K562 (cell line): Measurements from ENCODE around the gene PHF21B. TPM values are rescaled to one million over a fixed set of nuclear protein-coding genes. Genes with fewer than 3 reads are reported as not detected.

ENCODE experiments used
- ATAC-seq: fragments of 200-7000 bp; cut with Tn5 transposase; 3 replicates; pipeline ENCODE4 v1.9.1; 2020; ENCODE audit warnings: moderate library complexity
- BruUV-seq: library from RNA; stranded (reverse); fragments of 400-500 nt; replicated peaks from 2 replicates; lab custom pipeline; 2021; lab: Mats Ljungman, UMichigan
- CTCF ChIA-PET: fragments of 300-600 bp; formaldehyde crosslinking; extraction: SDS; loops from one replicate; lab custom pipeline; 2021; ENCODE audit warnings: low intra/inter-chr PET ratio; lab: Yijun Ruan, JAX
- POLR2A ChIA-PET: fragments of 300-600, 350-650 bp; sonication (Branson Sonifier 250); formaldehyde crosslinking; extraction: SDS; loops from one replicate; lab custom pipeline; 2021; ENCODE audit warnings: antibody characterized with exemption, inconsistent platforms; lab: Yijun Ruan, JAX
- DNase-seq, 4 experiments: peaks; one replicate each; pipeline versions ENCODE4 v3.0.0 to v3.0.0-alpha.2; 2011 to 2018; ENCODE audit warnings: low spot score in 3 of 4, mixed read lengths in 3 of 4; ENCODE audit errors: extremely low read depth in 1 of 4
- FAIRE-seq: peaks from 2 replicates; lab custom pipeline; 2011; peaks lifted over from hg19 to GRCh38; lab: Jason Lieb, UNC
- H2AFZ ChIP-seq: 2 replicates; pipeline ENCODE4 v1.6.0; 2011; ENCODE audit warnings: low read depth, low read length, control low read depth, inconsistent platforms
- H3K27ac ChIP-seq: fragments of 200-600 bp; 3 replicates; pipeline ENCODE4 v1.8.0; 2011; ENCODE audit warnings: low read depth, mild to moderate bottlenecking, control low read depth, inconsistent platforms, low read length, moderate library complexity, mixed read lengths; ENCODE audit errors: extremely low read depth
- H3K27me3 ChIP-seq, 2 experiments: fragments of 300-600 bp in 1 of 2; 2 replicates in 1 of 2; 3 replicates in 1 of 2; pipeline versions ENCODE4 v1.6.0 to v1.8.0; 2011; ENCODE audit warnings: inconsistent platforms in 2 of 2, low read length in 2 of 2, mild to moderate bottlenecking in 1 of 2, mixed read lengths in 1 of 2, moderate library complexity in 1 of 2; ENCODE audit not compliant: control insufficient read depth in 2 of 2, insufficient read depth in 2 of 2
- H3K36me3 ChIP-seq: fragments of 300-600 bp; 3 replicates; pipeline ENCODE4 v1.8.0; 2011; ENCODE audit warnings: mild to moderate bottlenecking, low read length, inconsistent platforms; ENCODE audit not compliant: control insufficient read depth, insufficient read depth
- H3K4me1 ChIP-seq, 2 experiments: fragments of 200-600 bp in 1 of 2; replicated peaks in 1 of 2; 2 replicates in 1 of 2; 3 replicates in 1 of 2; pipeline versions ENCODE4 v1.5.1 to v1.8.0; 2011; ENCODE audit warnings: inconsistent platforms in 2 of 2, low read length in 2 of 2, mild to moderate bottlenecking in 1 of 2, mixed read lengths in 1 of 2, moderate library complexity in 1 of 2; ENCODE audit not compliant: control insufficient read depth in 2 of 2, insufficient read depth in 2 of 2
- H3K4me2 ChIP-seq: 2 replicates; pipeline ENCODE4 v1.6.1; 2011; ENCODE audit warnings: low read length, control low read depth, inconsistent platforms, mixed read lengths; ENCODE audit not compliant: insufficient read depth
- H3K4me3 ChIP-seq: fragments of 200-600 bp; sonication (generic), shearing (Covaris generic); 2 replicates; pipeline ENCODE4 v1.5.1; 2016; ENCODE audit warnings: control low read depth, inconsistent platforms
- H3K79me2 ChIP-seq: fragments of 200-600 bp; 3 replicates; pipeline ENCODE4 v1.8.0; 2011; ENCODE audit warnings: low read length, inconsistent platforms; ENCODE audit not compliant: control insufficient read depth, insufficient read depth
- H3K9ac ChIP-seq, 2 experiments: 2 replicates each; pipeline versions ENCODE4 v1.6.0 to v1.6.1; 2011; ENCODE audit warnings: low read depth in 2 of 2, low read length in 2 of 2, control low read depth in 1 of 2, inconsistent platforms in 1 of 2, mild to moderate bottlenecking in 1 of 2, mixed read lengths in 1 of 2; ENCODE audit not compliant: insufficient read depth in 1 of 2
- H3K9me1 ChIP-seq: one replicate; pipeline ENCODE4 v1.6.0; 2011; ENCODE audit warnings: inconsistent platforms, mild to moderate bottlenecking, low read length, moderate library complexity; ENCODE audit not compliant: control insufficient read depth, insufficient read depth
- H3K9me3 ChIP-seq: replicated peaks from 2 replicates; pipeline ENCODE4 v1.5.1; 2011; ENCODE audit warnings: low read depth, low read length, inconsistent platforms; ENCODE audit not compliant: control insufficient read depth, insufficient read depth
- H4K20me1 ChIP-seq: replicated peaks from 2 replicates; pipeline ENCODE4 v1.6.1; 2011; ENCODE audit warnings: low read length, inconsistent platforms, mixed read lengths; ENCODE audit not compliant: control insufficient read depth, insufficient read depth
- ARHGAP35 ChIP-seq: fragments of 450-650 bp; IDR thresholded peaks from 2 replicates; pipeline ENCODE4 v1.6.1; 2018; ENCODE audit not compliant: partially characterized antibody
- DACH1 ChIP-seq: fragments of 450-650 bp; IDR thresholded peaks from 2 replicates; pipeline ENCODE4 v1.6.1; 2018; ENCODE audit not compliant: partially characterized antibody
- FOXJ3 ChIP-seq: sonication (generic); formaldehyde crosslinking; IDR thresholded peaks from 2 replicates; pipeline ENCODE4 v1.4.0; 2020; ENCODE audit warnings: mild to moderate bottlenecking, missing genetic modification reagents
- HLTF ChIP-seq: fragments of 450-650 bp; IDR thresholded peaks from 2 replicates; pipeline ENCODE4 v1.6.1; 2016
- LCOR ChIP-seq: sonication (generic); formaldehyde crosslinking; IDR thresholded peaks from 2 replicates; pipeline ENCODE4 v1.8.0; 2022; ENCODE audit warnings: mild to moderate bottlenecking, missing genetic modification reagents
- SAFB ChIP-seq: fragments of 200-400 bp; formaldehyde crosslinking; IDR thresholded peaks from 2 replicates; pipeline ENCODE4 v1.6.1; 2017; ENCODE audit warnings: low read depth, low read length, borderline replicate concordance
- SRSF1 ChIP-seq: fragments of 200-400 bp; formaldehyde crosslinking; IDR thresholded peaks from 2 replicates; pipeline ENCODE4 v1.6.1; 2017; ENCODE audit warnings: mild to moderate bottlenecking, low read depth, low read length, moderate library complexity
- ZBTB5 ChIP-seq: fragments of 450-650 bp; IDR thresholded peaks from 2 replicates; pipeline ENCODE4 v1.6.1; 2017; ENCODE audit warnings: antibody characterized with exemption
- WGBS: fragments of 100-300 bp; shearing (Covaris generic); methylation state at CpG from one replicate; pipeline ENCODE4 v1.1.6; 2016; ENCODE audit warnings: low coverage, mixed read lengths; ENCODE audit not compliant: insufficient coverage; ENCODE audit errors: missing lambda C conversion rate; 5-methylcytosine and 5-hydroxymethylcytosine counted together
- in situ Hi-C: fragments of 300-500 bp; cut with MboI; formaldehyde crosslinking; loops from 4 replicates; pipeline ENCODE4 v1.15.0; 2018; ENCODE audit warnings: inconsistent platforms, mixed read lengths
- intact Hi-C: fragments of 100-400 bp; cut with micrococcal nuclease; formaldehyde crosslinking; loops from 2 replicates; pipeline ENCODE4 v1.14.2; 2022
- polyA plus RNA-seq, 8 experiments: library from polyadenylated mRNA; depleted of rRNA in 4 of 8; stranded (reverse) in 5 of 8; unstranded in 3 of 8; fragments of >200 nt; fragmentation: Nextera tagmentation in 2 of 8; fragmentation: Illumina TruSeq in 1 of 8; extraction: Ambion mirVana in 2 of 8; extraction: Trizol in 1 of 8; gene quantifications; 2 replicates each; pipeline versions ENCODE4 v1.2.1 to v1.2.3, GENCODE V29; 2011 to 2014; ENCODE audit warnings: inconsistent platforms in 1 of 8, missing spikeins in 1 of 8
- total RNA-seq, 7 experiments: library from RNA; depleted of rRNA in 6 of 7; stranded (reverse); fragments of >200 nt in 6 of 7; fragmentation: Illumina TruSeq in 2 of 7; extraction: Trizol in 2 of 7; gene quantifications; 2 replicates each; pipeline versions ENCODE4 v1.2.1 to v1.2.3, GENCODE V29; 2011 to 2021; ENCODE audit warnings: low replicate concordance in 1 of 7
- TF ChIP-seq, protein P1 (sequence below): fragments of 250-450 bp; sonication (Bioruptor Pico); IDR thresholded peaks from 2 replicates; pipeline ENCODE4 v1.8.0; 2021; ENCODE audit warnings: borderline replicate concordance, mild to moderate bottlenecking, moderate library complexity; ENCODE audit not compliant: poor library complexity, severe bottlenecking
- TF ChIP-seq, protein P2 (sequence below): fragments of 250-450 bp; sonication (Bioruptor Pico); IDR thresholded peaks from 2 replicates; pipeline ENCODE4 v1.5.0; 2022; ENCODE audit warnings: mild to moderate bottlenecking

PHF21B gene
- total and polyA plus RNA-seq, 9 of the 15 experiments (the other 6 are each of a cell fraction or from before 2014, with no cell fraction given) = 0.04 TPM; not detected in 8

- DNase-seq (no peak), FAIRE-seq (no peak), ATAC-seq (no peak)
- Histone ChIP-seq H4K20me1 (no peaks in the 10 kb centered on the region), H3K27me3 (peaks cover 4 to 63% of the 10 kb centered on the region in 2 experiments; a peak in 3 of 5 replicates), H3K9me3 (no peaks in the 10 kb centered on the region), H3K9me1 (no peaks in the 10 kb centered on the region), H3K4me2 (no peak overlapping the region), H3K4me1 (no peaks in the 10 kb centered on the region; a peak in 1 of 5 replicates), H3K27ac (no peak overlapping the region), H3K36me3 (no peaks in the 10 kb centered on the region), H3K9ac (no peak overlapping the region; a peak in 1 of 4 replicates), H3K4me3 (no peak overlapping the region), H2AFZ (no peak overlapping the region), H3K79me2 (no peaks in the 10 kb centered on the region)
- BruUV-seq = no TSS peak
- 1% methylated on average over 13 of the region's 13 CpGs for WGBS
- TF ChIP-seq DACH1 = no peak
- TF ChIP-seq, protein P1, sequence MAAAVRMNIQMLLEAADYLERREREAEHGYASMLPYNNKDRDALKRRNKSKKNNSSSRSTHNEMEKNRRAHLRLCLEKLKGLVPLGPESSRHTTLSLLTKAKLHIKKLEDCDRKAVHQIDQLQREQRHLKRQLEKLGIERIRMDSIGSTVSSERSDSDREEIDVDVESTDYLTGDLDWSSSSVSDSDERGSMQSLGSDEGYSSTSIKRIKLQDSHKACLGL (CRISPR knock-in tag) = no peak
- TF ChIP-seq ZBTB5 = no peak
- TF ChIP-seq, protein P2, sequence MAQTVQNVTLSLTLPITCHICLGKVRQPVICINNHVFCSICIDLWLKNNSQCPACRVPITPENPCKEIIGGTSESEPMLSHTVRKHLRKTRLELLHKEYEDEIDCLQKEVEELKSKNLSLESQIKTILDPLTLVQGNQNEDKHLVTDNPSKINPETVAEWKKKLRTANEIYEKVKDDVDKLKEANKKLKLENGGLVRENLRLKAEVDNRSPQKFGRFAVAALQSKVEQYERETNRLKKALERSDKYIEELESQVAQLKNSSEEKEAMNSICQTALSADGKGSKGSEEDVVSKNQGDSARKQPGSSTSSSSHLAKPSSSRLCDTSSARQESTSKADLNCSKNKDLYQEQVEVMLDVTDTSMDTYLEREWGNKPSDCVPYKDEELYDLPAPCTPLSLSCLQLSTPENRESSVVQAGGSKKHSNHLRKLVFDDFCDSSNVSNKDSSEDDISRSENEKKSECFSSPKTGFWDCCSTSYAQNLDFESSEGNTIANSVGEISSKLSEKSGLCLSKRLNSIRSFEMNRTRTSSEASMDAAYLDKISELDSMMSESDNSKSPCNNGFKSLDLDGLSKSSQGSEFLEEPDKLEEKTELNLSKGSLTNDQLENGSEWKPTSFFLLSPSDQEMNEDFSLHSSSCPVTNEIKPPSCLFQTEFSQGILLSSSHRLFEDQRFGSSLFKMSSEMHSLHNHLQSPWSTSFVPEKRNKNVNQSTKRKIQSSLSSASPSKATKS (CRISPR knock-in tag) = no peak
- TF ChIP-seq SAFB = no peak
- TF ChIP-seq SRSF1 = no peak
- no peak for TF ChIP-seq ARHGAP35
- no peak for TF ChIP-seq LCOR
- no peak for TF ChIP-seq HLTF
- no peak for TF ChIP-seq FOXJ3 (CRISPR knock-in tag)
- ChIA-PET CTCF (no interaction called here), POLR2A (no interaction called here)
- in situ Hi-C loops (no loop called here), intact Hi-C loops (no loop called here)
Observed at GRCh38 chr22:44992166-44992565, 17.6 kb downstream of the PHF21B start.
